Transverse colon (tissue), 4 donors: ENCODE results near the gene BIRC7. TPM values are rescaled to one million over a fixed set of nuclear protein-coding genes. Genes with fewer than 3 reads are reported as not detected.

Experiments used
- DNase-seq: peaks from one replicate; pipeline ENCODE4 v3.0.0-alpha.2; 2019
- H3K27ac ChIP-seq, 4 donors: fragments of 200-600 bp; sonication (generic); 2 replicates each; pipeline ENCODE4 v1.5.1; 2016 to 2018; ENCODE audit warnings: inconsistent platforms in 4 of 4
- H3K27me3 ChIP-seq: fragments of 200-600 bp; sonication (generic); 2 replicates; pipeline ENCODE4 v1.5.1; 2017; ENCODE audit warnings: inconsistent platforms
- H3K36me3 ChIP-seq, 4 donors: fragments of 200-600 bp; sonication (generic); 2 replicates each; pipeline ENCODE4 v1.5.1; 2017 to 2019; ENCODE audit warnings: inconsistent platforms in 4 of 4
- H3K4me1 ChIP-seq, 4 donors: fragments of 200-600 bp; sonication (generic); 2 replicates each; pipeline ENCODE4 v1.5.1; 2017 to 2020; ENCODE audit warnings: inconsistent platforms in 4 of 4
- H3K4me3 ChIP-seq, 4 donors: fragments of 200-600 bp; sonication (generic); 1 replicate in 1 of 4; 2 replicates in 3 of 4; pipeline versions ENCODE4 v1.5.1 to v1.6.1; 2017 to 2019; ENCODE audit warnings: inconsistent platforms in 4 of 4
- H3K9me3 ChIP-seq, 2 donors: fragments of 200-600 bp; sonication (generic); 2 replicates each; pipeline ENCODE4 v1.5.1; 2017 to 2019; ENCODE audit warnings: inconsistent platforms in 2 of 2
- EP300 ChIP-seq: sonication (generic); formaldehyde crosslinking; IDR thresholded peaks from one replicate; pipeline ENCODE4 v1.6.1; 2017; ENCODE audit warnings: antibody characterized with exemption, low read depth
- POLR2A ChIP-seq: fragments of 450-650 bp; IDR thresholded peaks from one replicate; pipeline ENCODE4 v1.6.1; 2016; ENCODE audit warnings: antibody characterized with exemption, mild to moderate bottlenecking, moderate library complexity
- POLR2AphosphoS5 ChIP-seq, 3 donors: sonication (generic); formaldehyde crosslinking; IDR thresholded peaks; one replicate each; pipeline ENCODE4 v1.6.1; 2016; ENCODE audit warnings: antibody characterized with exemption in 3 of 3
- WGBS, 2 donors: methylation state at CpG; one replicate each; pipeline ENCODE4 v1.1.5; 2018; ENCODE audit warnings: low coverage in 1 of 2; 5-methylcytosine and 5-hydroxymethylcytosine counted together
- in situ Hi-C, 4 donors: fragments of 200-750 bp; cut with MboI; loops; one replicate each; pipeline versions ENCODE4 v1.15.0 to v1.15.1; 2017; ENCODE audit warnings: low sequenced_read_pairs in 3 of 4, low pct_ligation_motif_present in 1 of 4, low pct_unique_long_range_greater_than_20kb in 1 of 4
- intact Hi-C: fragments of 100-400 bp; cut with DNase I; formaldehyde crosslinking; loops from one replicate; pipeline ENCODE4 v1.15.1; 2023; ENCODE audit warnings: low total_unique reads
- total RNA-seq, 4 donors: library from RNA; depleted of rRNA; stranded (reverse); fragments of >200 nt; gene quantifications; one replicate each; pipeline ENCODE4 v1.1.0, GENCODE V29; 2016
- TF ChIP-seq, protein P1 (sequence below), 5 experiments: fragments of 200-600 bp in 3 of 5; fragments of 450-650 bp in 2 of 5; sonication (generic) in 3 of 5; IDR thresholded peaks; 1 replicate in 2 of 5; 2 replicates in 3 of 5; pipeline ENCODE4 v1.5.1; 2016 to 2017; ENCODE audit warnings: antibody characterized with exemption in 5 of 5, inconsistent platforms in 3 of 5, mild to moderate bottlenecking in 2 of 5, moderate library complexity in 1 of 5

Gene BIRC7
- total RNA-seq, 4 donors from 2014 or later, result 1.6 to 12.7 TPM; not detected in 2

DNA sequence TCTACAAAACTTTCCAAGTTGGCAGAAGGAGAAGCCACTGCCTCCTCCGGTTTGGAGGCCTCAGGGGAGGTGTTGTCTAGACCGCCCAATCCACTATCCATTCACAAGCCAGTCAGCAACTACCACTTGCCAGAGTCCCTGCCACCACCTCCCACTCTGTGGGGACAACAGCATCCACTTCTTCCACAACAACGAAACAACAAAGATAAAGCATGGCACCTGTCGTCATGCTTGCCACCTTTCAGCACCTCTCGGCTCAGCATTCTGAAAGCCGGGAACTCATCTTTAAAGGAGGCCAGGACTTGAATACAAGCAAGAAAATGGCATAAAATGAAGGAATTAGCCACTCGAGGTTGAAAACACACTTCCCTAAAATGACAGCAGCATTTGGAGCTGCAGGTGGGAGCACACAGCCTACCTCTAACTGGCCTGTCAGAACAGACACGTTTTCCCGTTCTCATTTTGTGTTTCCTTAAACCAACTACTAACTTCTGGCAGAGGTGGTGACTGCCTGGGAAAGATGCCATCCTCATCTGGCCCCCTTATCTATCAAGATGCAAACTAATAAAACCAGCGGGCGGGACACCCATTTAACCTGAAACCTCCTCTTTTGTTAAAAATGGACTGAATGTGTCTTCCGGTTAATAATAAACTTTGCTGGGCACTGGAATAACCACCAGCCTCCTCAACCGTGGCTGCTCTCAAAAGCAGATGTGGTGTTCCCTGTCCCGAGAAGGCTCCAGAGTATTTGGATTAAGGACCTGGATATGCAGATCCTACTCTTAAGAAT lies 41.5 kb upstream of the BIRC7 start:
- WGBS, 2 donors, result 62 to 72% methylated on average over 6 to 14 of the region's 14 CpGs
- Histone ChIP-seq H3K4me1 (peaks cover 0 to 17% (median 3%) of the 10 kb centered on the region in 4 donors), H3K27me3 (no peaks in the 10 kb centered on the region), H3K4me3 (no peak overlapping the region), H3K36me3 (peaks cover 0 to 6% (median 3%) of the 10 kb centered on the region in 4 donors), H3K27ac (no peak overlapping the region), H3K9me3 (no peaks in the 10 kb centered on the region)
- TF ChIP-seq, protein P1, sequence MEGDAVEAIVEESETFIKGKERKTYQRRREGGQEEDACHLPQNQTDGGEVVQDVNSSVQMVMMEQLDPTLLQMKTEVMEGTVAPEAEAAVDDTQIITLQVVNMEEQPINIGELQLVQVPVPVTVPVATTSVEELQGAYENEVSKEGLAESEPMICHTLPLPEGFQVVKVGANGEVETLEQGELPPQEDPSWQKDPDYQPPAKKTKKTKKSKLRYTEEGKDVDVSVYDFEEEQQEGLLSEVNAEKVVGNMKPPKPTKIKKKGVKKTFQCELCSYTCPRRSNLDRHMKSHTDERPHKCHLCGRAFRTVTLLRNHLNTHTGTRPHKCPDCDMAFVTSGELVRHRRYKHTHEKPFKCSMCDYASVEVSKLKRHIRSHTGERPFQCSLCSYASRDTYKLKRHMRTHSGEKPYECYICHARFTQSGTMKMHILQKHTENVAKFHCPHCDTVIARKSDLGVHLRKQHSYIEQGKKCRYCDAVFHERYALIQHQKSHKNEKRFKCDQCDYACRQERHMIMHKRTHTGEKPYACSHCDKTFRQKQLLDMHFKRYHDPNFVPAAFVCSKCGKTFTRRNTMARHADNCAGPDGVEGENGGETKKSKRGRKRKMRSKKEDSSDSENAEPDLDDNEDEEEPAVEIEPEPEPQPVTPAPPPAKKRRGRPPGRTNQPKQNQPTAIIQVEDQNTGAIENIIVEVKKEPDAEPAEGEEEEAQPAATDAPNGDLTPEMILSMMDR (IDR thresholded peaks at IDR 0.05), result no peak
- TF ChIP-seq EP300, result no peak
- no peak for TF ChIP-seq POLR2AphosphoS5 (IDR thresholded peaks at IDR 0.05)
- DNase-seq, result no peak
- intact Hi-C loops (no loop called here), in situ Hi-C loops (no loop called here)

DNA sequence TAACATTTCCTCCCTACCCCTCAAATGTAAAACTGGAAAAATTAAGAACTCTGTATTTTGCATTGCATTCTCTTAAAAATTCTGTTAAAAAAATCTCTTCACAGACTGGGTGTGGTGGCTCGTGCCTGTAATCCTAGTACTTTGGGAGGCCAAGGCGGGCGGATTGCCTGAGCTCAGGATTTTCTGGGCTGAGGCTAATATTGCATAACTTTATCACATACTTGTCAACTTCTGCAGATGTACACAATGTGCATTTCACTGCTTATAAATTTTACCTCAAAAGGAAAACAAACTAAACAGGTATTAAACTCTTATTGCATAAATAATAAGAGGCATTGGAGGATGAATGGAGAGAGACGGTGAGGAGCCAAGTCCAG lies 40.9 kb upstream of the BIRC7 start:
- intact Hi-C loops (no loop called here), in situ Hi-C loops (no loop called here)
- Histone ChIP-seq H3K4me3 (no peak overlapping the region), H3K27me3 (no peaks in the 10 kb centered on the region), H3K36me3 (peaks cover 0 to 6% (median 3%) of the 10 kb centered on the region in 4 donors), H3K9me3 (no peaks in the 10 kb centered on the region), H3K27ac (no peak overlapping the region), H3K4me1 (peaks cover 0 to 17% (median 3%) of the 10 kb centered on the region in 4 donors)
- DNase-seq, result no peak
- WGBS, 2 donors, result 79 to 90% methylated on average over 4 of the region's 4 CpGs
- no peak for TF ChIP-seq POLR2A
- no peak for TF ChIP-seq EP300
- no peak for TF ChIP-seq POLR2AphosphoS5 (IDR thresholded peaks at IDR 0.05)
- TF ChIP-seq, protein P1 (IDR thresholded peaks at IDR 0.05), result no peak

DNA sequence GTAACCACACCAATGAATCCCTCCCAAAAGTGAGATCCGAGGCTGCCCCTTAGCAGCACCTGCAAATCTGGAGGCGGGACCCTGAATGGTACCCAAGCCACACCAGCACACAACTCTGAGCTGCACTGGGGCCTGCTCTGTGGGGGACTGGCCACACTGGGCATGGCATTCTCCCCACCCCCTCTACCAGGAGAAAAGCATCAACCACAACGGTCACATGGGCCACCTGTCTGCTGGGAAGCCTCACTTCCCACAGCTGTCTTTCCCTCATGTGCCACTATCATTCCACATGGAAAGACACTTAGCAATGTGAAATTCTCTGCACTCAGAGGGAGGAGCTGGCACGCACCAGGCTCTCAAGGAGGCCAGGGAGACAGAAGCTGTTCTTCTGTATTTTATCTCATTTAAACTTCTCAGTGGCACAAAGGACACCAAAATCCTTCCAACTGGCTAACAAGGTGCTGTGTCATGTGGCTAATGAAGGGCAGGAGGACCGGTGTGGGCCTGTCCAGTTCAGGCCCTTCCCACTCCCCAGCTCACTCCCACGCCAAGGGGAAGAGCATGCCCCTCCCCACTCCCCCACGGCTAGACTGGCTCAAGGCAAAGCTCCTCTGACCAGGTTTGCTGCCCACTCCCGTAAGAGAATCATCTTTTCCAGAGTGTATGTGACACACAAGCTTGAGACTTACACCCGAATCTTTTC lies 38.8 kb upstream of the BIRC7 start:
- Histone ChIP-seq H3K9me3 (no peaks in the 10 kb centered on the region), H3K4me3 (no peak overlapping the region), H3K36me3 (peaks cover 0 to 15% (median 4%) of the 10 kb centered on the region in 4 donors), H3K4me1 (peaks cover 0 to 17% (median 3%) of the 10 kb centered on the region in 4 donors), H3K27ac (no peak overlapping the region), H3K27me3 (no peaks in the 10 kb centered on the region)
- TF ChIP-seq POLR2AphosphoS5 (IDR thresholded peaks at IDR 0.05), result no peak
- no peak for TF ChIP-seq POLR2A
- TF ChIP-seq, protein P1 (IDR thresholded peaks at IDR 0.05), result no peak
- no peak for TF ChIP-seq EP300
- intact Hi-C loops, result no loop called here
- WGBS, 2 donors, result 80% methylated on average over 9 of the region's 9 CpGs; no CpG with 5 or more reads in 1 of the 2 donors
- in situ Hi-C loops, result no loop called here
- DNase-seq, result no peak

DNA sequence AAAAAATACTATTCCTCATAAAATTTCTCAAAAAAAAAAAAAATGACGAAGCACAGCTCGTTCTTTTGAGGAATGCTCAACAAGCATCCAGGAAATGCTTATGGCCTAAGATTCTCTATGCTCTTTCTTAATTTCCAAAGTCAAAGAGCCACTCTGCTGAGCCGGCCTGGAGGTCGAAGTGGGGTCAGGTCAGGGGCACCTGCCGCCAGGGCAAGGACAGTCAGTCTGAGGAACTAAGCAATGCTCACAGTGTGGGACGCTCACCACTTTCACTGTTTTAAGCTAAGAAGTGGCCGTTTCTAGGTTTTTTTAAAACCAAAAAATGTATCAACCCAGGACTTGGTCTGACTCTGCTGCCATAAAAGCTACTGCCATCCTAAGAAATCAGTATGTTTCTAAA lies 37.1 kb upstream of the BIRC7 start:
- Histone ChIP-seq H3K9me3 (no peaks in the 10 kb centered on the region), H3K36me3 (peaks cover 0 to 31% (median 12%) of the 10 kb centered on the region in 4 donors), H3K27ac (no peak overlapping the region), H3K27me3 (no peaks in the 10 kb centered on the region), H3K4me1 (peaks cover 0 to 17% (median 3%) of the 10 kb centered on the region in 4 donors), H3K4me3 (no peak overlapping the region)
- in situ Hi-C loops (no loop called here), intact Hi-C loops (no loop called here)
- no peak for DNase-seq
- WGBS, 2 donors, result 80 to 92% methylated on average over 2 to 7 of the region's 7 CpGs
- TF ChIP-seq EP300 (no peak), POLR2A (no peak), POLR2AphosphoS5 (IDR thresholded peaks at IDR 0.05) (no peak)
- TF ChIP-seq, protein P1 (IDR thresholded peaks at IDR 0.05), result no peak
